NCI-H1105 treated with DMSO at 0.1 percent for 48 hours (cell line): ENCODE data around the gene MLLT6.
"Not testable (repeated sequence)": the region's sequence is repeated elsewhere in the genome, so short reads cannot be mapped to it uniquely, and the experiment has no call there.

ENCODE experiments used
- DNase-seq: peaks from one replicate; lab custom pipeline; 2025; lab: John Stamatoyannopoulos, UW

MLLT6 gene

DNA sequence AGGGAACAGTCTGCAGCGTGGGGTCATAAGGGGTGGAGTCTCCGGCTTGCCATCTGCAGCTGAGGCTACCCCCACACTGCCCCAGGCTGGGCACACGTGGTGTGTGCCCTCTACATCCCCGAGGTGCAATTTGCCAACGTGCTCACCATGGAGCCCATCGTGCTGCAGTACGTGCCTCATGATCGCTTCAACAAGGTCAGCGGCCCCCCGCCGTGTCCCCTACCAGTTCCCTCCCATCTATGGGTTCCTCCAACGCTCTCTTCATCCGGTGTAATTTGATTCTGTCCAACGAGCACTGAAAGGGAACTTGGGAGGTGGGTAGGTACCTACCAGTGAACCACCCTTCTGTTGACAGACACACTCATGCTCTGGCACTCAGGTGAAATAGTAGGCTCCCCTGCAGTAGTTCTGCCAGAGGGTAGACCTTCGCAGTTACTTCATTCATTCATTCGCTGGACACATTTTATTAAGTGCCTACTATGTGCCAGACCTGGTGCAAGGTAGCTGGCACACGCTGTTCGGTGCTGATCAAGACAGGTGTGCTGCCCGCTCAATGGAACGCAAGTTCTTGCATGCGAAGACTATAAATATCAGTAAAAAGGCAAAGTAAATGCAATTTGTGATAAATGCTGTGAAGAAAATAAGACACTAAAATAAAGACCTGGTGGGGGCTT lies 2.7 kb downstream of the MLLT6 start:
- DNase-seq, result no peak

DNA sequence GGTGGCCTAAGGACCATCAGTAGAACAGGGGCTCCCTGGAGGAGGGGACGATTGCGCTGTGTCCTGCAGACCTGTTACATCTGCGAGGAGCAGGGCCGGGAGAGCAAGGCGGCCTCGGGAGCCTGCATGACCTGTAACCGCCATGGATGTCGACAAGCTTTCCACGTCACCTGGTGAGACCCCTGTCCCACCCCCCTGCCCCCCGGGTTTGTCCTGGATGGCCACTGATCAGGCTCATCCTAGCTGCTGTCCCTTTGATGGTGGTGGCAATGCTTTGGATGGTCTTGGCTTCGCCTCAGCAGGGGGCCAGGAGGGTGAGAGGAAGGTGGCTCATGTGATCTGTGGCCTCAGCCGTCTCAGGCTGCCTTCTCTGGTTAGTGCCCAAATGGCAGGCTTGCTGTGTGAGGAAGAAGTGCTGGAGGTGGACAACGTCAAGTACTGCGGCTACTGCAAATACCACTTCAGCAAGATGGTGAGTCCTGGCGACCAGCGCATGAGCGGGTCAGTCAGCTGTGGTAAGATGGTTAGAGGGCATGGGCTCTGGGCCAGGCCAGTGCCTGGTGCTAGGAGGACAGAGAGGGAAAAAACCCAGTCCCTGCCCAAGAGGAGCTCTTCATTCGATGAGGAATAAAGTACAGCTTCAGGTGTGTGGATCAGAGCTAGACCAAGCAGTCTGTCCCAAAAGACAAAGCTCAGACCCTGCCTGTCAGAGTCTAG lies 4.2 kb downstream of the MLLT6 start:
- no peak for DNase-seq

GRCh38 chr17:38709864-38710603 lies 5.0 kb downstream of the MLLT6 start:
- DNase-seq, result no peak

DNA sequence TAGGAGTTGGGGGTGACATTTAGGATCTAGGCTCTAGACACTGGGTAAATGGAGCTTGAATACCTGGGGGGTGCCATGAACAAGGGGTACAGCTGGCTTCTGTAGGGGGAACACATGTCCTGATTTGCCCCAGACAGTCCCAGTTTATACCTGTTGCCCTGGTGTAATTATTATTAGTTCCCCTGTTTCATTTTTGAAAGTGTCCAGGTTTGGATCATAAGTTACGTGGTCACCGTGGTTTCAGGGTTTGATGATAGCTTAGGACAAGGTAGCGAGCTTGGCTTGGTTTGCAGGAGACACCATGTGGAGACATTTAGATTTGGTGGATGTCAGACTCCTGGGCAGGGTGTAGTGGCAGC lies 5.5 kb downstream of the MLLT6 start:
- DNase-seq, result no peak

DNA sequence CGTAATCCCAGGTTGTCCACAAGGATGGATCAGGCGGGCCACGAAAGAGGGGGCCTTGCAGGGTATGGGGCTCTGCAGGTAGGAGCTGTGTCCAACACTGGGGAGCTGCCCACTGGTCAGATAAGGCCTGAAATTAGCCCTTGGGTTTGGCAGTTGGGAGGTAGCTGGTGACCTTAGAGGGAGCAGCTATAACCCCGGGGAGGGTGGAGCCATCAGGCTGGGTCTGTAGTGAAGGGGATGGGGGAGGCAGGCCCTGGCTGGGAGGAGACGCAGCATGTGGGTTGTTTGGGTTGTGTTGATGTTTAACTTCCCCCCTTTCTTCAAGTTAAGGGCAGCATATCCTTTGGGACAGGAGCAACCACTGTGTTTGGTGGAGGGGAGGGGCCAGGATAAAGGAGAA lies 5.9 kb downstream of the MLLT6 start:
- no peak for DNase-seq

- DNase-seq, result no peak
Observed at GRCh38 chr17:38711792-38712571, 6.9 kb downstream of the MLLT6 start.

GRCh38 chr17:38712593-38712992 lies 7.5 kb downstream of the MLLT6 start:
- no peak for DNase-seq

DNA sequence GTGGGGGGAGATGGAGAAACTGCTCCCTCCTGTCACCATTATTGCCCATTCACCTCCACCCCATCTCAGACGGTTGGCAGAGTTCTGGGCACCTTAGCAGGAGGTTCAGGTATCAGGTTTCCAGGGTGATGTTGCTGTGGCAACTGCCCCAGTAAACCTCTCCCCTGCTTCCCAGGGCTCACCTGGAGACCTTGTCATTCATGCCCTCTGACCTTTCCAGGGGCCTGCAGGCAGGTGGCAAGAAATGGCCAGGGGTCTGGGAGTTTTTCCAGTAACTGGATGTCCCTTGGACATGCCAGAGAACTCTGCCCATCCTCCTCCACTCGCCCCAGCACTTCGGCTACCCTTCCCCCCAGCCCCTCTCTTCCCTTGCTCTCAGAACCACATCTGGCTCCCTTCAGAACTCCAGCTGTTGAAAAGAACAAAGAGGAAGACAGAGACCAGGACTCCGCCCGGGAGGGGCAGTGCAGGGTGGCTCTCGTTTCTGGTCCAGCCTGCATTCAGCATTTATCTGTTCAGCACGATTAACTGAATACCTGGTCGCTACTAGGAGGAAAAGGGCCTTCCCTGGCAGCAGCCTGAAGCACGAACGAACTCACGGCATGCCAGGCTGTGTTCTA lies 8.5 kb downstream of the MLLT6 start:
- no peak for DNase-seq

DNA sequence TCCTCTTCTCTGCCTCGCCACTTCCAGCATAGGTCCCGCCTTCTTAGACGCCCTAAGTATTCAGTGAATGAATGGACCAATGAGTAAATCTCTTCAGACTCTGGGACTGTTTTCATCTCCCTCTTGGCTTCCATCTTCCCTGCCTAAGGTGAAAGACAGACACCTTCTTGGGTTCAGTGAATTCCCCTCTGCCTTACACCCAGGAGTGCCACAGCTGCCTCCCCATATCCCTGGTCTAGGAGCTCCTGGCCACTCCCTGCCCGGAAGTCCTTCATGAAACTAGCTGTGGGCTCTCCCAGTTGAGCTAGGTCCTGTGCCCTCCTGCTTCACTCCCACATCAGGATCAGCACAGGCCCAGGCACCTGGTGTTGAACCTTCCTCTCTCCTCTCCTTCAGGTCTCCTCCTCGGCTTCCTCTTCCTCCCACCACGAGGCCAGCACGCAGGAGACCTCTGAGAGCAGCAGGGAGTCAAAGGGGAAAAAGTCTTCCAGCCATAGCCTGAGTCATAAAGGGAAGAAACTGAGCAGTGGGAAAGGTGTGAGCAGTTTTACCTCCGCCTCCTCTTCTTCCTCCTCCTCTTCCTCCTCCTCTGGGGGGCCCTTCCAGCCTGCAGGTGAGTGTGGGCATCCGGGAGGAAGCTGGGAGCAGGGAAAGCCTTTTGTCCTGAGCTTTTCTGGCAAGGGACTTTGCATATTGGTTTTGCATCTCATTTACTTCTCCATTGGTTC lies 10.3 kb downstream of the MLLT6 start:
- DNase-seq, result no peak

GRCh38 chr17:38716368-38717005 lies 11.4 kb downstream of the MLLT6 start:
- DNase-seq, result no peak

DNA sequence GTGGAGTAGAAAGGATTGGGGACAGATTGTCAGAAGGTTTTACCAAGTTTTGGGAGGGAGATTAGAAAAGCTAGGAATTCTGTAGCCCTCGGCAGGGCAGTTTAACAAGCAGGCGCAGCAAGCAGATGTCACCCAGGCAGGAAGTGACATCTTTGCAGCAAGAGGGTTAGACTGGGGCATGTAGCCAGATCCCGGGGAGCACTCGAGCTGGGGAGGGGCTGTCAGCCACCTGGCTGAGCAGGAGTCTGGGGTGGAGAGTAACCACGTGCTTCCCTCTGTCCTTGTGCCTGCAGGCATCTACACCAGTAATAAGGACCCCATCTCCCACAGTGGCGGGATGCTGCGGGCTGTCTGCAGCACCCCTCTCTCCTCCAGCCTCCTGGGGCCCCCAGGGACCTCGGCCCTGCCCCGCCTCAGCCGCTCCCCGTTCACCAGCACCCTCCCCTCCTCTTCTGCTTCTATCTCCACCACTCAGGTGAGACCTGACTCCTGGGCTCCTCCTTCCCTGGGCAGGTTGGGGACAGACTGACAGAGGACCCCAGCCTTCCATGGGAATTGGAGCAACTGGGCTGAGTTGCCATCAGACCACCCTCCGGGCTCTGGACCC lies 12.2 kb downstream of the MLLT6 start:
- no peak for DNase-seq

DNA sequence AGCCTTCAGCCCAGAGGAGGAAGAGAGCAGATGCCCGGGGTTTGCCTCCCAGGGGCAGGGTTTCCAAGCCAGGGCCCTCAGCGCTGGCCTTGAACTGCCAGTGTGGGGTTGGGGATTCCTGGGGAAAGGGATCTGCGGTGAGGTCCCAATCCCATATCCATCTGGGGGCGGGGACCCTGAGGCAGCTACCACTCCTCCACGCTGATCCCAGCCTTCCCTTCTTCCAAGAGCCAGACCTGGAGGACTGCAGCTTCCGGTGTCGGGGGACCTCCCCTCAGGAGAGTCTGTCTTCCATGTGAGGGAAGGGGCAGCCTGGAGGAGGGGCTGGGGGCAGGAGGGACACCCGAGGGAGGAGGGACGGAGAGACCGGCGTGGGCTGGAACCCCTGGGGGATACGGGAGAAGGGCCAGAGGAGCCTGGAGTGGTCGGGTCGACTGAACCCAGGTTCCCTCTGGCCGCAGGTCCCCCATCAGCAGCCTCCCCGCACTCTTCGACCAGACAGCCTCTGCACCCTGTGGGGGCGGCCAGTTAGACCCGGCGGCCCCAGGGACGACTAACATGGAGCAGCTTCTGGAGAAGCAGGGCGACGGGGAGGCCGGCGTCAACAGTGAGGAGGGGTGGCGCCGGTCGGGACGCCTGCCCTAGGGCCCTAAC lies 14.3 kb downstream of the MLLT6 start:
- no peak for DNase-seq

DNA sequence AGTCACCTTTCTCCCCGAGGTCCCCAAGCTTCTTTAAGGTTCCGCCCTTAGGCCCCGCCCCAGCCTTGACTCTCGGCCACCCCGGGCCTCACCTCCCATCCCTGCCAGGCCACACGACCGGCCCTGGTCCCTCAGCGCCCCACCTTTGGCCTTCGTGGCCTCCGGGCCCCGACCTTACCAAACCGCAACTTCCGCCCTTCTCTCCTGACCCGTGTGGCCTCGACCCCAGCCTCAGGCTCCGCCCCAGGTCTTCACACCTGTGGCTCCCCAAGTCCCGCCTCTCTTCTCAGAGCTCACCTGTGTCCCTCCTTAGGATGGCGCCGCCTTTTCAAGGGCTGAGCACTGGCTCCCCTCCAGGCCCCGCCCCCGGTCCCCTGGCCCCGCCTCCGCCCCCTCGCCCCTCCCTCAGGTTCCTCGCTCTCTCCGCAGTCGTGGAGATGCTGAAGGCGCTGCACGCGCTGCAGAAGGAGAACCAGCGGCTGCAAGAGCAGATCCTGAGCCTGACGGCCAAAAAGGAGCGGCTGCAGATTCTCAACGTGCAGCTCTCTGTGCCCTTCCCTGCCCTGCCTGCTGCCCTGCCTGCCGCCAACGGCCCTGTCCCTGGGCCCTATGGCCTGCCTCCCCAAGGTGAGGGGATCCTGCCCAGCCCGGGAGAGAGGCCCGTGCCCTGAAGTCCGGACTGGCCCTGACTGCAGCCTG lies 15.0 kb downstream of the MLLT6 start:
- no peak for DNase-seq

DNA sequence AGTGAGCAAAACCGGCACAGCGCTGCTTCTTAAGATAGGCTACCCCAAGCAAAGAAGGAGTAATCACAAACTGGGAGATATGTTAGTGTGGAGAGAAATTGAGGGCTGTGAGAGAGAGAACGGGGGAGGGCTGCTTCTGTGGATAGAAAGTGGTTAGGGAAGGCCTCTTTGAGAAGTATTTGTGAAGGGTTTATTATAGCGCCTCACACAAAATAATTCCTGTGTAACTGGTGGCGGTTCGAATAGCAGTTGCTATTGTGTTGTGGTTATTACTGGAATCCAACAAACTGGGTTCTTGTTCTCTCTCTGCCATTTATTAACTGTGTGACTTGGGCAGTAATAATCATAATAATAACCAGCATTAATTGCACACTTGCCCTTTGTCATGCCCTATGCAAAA lies 15.9 kb downstream of the MLLT6 start:
- DNase-seq, result no peak

DNA sequence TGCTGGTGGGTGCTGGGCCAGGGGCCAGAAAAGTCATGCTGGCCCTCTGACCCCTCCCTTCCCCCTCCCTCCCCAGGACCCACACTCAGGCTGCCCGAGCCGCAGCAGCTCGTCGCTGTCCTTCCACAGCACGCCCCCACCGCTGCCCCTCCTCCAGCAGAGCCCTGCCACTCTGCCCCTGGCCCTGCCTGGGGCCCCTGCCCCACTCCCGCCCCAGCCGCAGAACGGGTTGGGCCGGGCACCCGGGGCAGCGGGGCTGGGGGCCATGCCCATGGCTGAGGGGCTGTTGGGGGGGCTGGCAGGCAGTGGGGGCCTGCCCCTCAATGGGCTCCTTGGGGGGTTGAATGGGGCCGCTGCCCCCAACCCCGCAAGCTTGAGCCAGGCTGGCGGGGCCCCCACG lies 16.7 kb downstream of the MLLT6 start:
- no peak for DNase-seq

- peak; percentile 85 for DNase-seq
Observed at GRCh38 chr17:38724337-38724988, 19.4 kb downstream of the MLLT6 start.

DNA sequence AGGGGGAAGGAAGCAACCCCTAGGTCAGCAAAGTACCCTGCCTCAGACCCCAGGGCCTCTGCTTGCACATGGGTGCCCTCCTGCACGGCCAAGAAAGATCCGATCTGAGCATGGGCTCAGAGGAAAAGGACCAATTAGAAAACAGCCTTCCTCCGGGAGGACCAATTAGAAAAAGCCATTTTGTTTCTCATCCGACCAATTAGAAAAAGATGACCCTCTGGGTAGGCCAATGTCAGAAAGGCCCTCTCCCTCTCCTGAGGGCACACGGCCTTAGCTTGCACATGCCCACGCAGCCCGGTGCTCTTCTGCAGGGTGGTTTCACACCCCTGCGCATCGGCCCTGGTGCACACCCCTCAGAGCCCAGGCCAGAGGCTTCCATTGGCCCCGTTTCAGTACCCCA lies 20.0 kb downstream of the MLLT6 start:
- no peak for DNase-seq

DNA sequence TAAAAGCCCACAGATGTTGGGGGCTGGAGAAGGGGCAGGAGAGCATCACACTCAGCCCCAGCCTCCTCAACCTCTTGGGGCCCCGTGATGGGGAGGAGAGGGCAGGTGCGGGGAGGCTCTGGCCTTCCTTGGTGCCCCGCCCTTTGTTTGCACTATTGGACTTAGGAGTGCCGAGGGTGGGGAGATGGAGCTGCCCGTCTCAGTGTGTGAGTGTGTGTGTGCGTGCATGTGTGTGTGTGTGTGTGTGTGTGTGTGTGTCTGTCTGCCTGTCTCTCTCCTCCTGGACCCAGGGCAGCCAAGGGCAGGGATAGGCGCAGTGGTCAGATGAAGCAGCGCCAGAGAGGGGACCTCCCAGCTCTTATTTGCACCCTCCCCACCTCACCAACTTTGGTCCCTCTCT lies 21.1 kb downstream of the MLLT6 start:
- not testable (repeated sequence) for DNase-seq

- DNase-seq, result no peak
Observed at GRCh38 chr17:38727736-38728135, 22.7 kb downstream of the MLLT6 start.
